CD4-positive, CD25-positive, alpha-beta regulatory T cell (primary cell): ENCODE data around the gene PPP1R15A. TPM values are rescaled to one million over a fixed set of nuclear protein-coding genes. Genes with fewer than 3 reads are reported as not detected.
"Not testable (repeated sequence)": the region's sequence is repeated elsewhere in the genome, so short reads cannot be mapped to it uniquely, and the experiment has no call there.

Experiments used
- ATAC-seq, 2 donors: fragments of 150-1000 bp; cut with Tn5 transposase; one replicate each; pipeline ENCODE4 v1.10.0; 2021; ENCODE audit warnings: low read depth in 2 of 2, moderate number of reproducible peaks in 2 of 2, moderate library complexity in 1 of 2
- DNase-seq, 3 donors: peaks; one replicate each; pipeline versions ENCODE4 v3.0.0 to v3.0.0-alpha.2; 2012 to 2022; ENCODE audit warnings: mixed read lengths in 1 of 3
- H3K27ac ChIP-seq: one replicate; pipeline ENCODE4 v1.7.0; 2013; ENCODE audit warnings: mild to moderate bottlenecking, low read length; ENCODE audit not compliant: insufficient read depth, poor library complexity, severe bottlenecking
- H3K27me3 ChIP-seq: one replicate; pipeline ENCODE4 v1.7.0; 2013; ENCODE audit warnings: low read length; ENCODE audit not compliant: control insufficient read depth, insufficient read depth
- H3K36me3 ChIP-seq: one replicate; pipeline ENCODE4 v1.7.0; 2013; ENCODE audit warnings: mild to moderate bottlenecking, low read length, moderate library complexity; ENCODE audit not compliant: control insufficient read depth, insufficient read depth
- H3K4me1 ChIP-seq: 2 replicates; pipeline ENCODE4 v1.7.0; 2013; ENCODE audit warnings: mild to moderate bottlenecking, low read length; ENCODE audit not compliant: insufficient read depth, control insufficient read depth, poor library complexity, severe bottlenecking
- H3K4me3 ChIP-seq: one replicate; pipeline ENCODE4 v1.7.0; 2013; ENCODE audit warnings: low read depth, mild to moderate bottlenecking, low read length, moderate library complexity
- H3K9me3 ChIP-seq, 2 experiments: 1 replicate in 1 of 2; 2 replicates in 1 of 2; pipeline ENCODE4 v1.7.0; 2013; ENCODE audit warnings: low read length in 2 of 2, mild to moderate bottlenecking in 1 of 2, moderate library complexity in 1 of 2; ENCODE audit not compliant: control insufficient read depth in 2 of 2
- H3K27ac Mint-ChIP-seq, 3 donors: one replicate each; pipeline ENCODE4 v1.8.0; 2020 to 2022; ENCODE audit warnings: mild to moderate bottlenecking in 3 of 3, mixed read lengths in 3 of 3, moderate library complexity in 2 of 3
- H3K27me3 Mint-ChIP-seq: one replicate; pipeline ENCODE4 v1.8.0; 2022; ENCODE audit warnings: mild to moderate bottlenecking, mixed read lengths
- H3K36me3 Mint-ChIP-seq: one replicate; pipeline ENCODE4 v1.8.0; 2020; ENCODE audit warnings: mixed read lengths
- H3K4me1 Mint-ChIP-seq, 4 donors: one replicate each; pipeline ENCODE4 v1.8.0; 2020 to 2022; ENCODE audit warnings: mixed read lengths in 4 of 4, mild to moderate bottlenecking in 1 of 4
- H3K4me3 Mint-ChIP-seq, 4 donors: one replicate each; pipeline ENCODE4 v1.8.0; 2020 to 2022; ENCODE audit warnings: mild to moderate bottlenecking in 4 of 4, mixed read lengths in 4 of 4, moderate library complexity in 3 of 4
- H3K9me3 Mint-ChIP-seq, 7 donors: one replicate each; pipeline ENCODE4 v1.8.0; 2020 to 2022; ENCODE audit warnings: mixed read lengths in 7 of 7, mild to moderate bottlenecking in 3 of 7, moderate library complexity in 2 of 7
- polyA plus RNA-seq, 4 donors: library from polyadenylated mRNA; unstranded; fragments of 300-500 nt; fragmentation: Illumina TruSeq; gene quantifications; one replicate each; pipeline ENCODE4 v1.2.3, GENCODE V29; 2021
- total RNA-seq: library from RNA; stranded (reverse); gene quantifications from one replicate; pipeline ENCODE4 v1.2.3, GENCODE V29; 2022

The PPP1R15A gene
- total and polyA plus RNA-seq, 5 donors from 2014 or later = 39.1 to 840 (median 52.8) TPM

- H3K9me3 Mint-ChIP-seq, H3K27ac Mint-ChIP-seq, H3K36me3 Mint-ChIP-seq: not testable (repeated sequence)
Measured at GRCh38 chr19:48889496-48889895, 17.3 kb downstream of the PPP1R15A start.

GRCh38 chr19:48890551-48890950 is 18.3 kb downstream of the PPP1R15A start:
- Histone ChIP-seq H3K27ac (no peak overlapping the region), H3K4me1 (peaks cover 1% of the 10 kb centered on the region), H3K4me3 (no peak overlapping the region), H3K36me3 (no peaks in the 10 kb centered on the region), H3K9me3 (no peaks in the 10 kb centered on the region), H3K27me3 (peaks cover 10% of the 10 kb centered on the region)
- Mint-ChIP-seq H3K4me3 (peak overlapping the region in 1 of 4 donors; percentile 3), H3K36me3 (no peaks in the 10 kb centered on the region), H3K27ac (no peak overlapping the region), H3K9me3 (peaks cover 0 to 1% (median 0%) of the 10 kb centered on the region in 7 donors), H3K27me3 (peaks cover 34% of the 10 kb centered on the region), H3K4me1 (peaks cover 0 to 10% (median 2%) of the 10 kb centered on the region in 4 donors)
- ATAC-seq (no peak), DNase-seq (no peak)

More at GRCh38 chr19:48889496-48889895, 17.3 kb downstream of the PPP1R15A start:
- H3K27me3 Mint-ChIP-seq = peaks cover 24% of the 10 kb centered on the region
- H3K36me3 ChIP-seq, H3K9me3 ChIP-seq, H3K27ac ChIP-seq, H3K4me1 ChIP-seq, H3K27me3 ChIP-seq, DNase-seq, ATAC-seq, H3K4me1 Mint-ChIP-seq, H3K4me3 ChIP-seq, H3K4me3 Mint-ChIP-seq: not testable (repeated sequence)

GRCh38 chr19:48895226-48895625 is 23.0 kb downstream of the PPP1R15A start:
- Histone ChIP-seq H3K36me3 (no peaks in the 10 kb centered on the region), H3K9me3 (no peaks in the 10 kb centered on the region), H3K4me3 (no peak overlapping the region), H3K27me3 (peaks cover 10% of the 10 kb centered on the region), H3K4me1 (peaks cover 9% of the 10 kb centered on the region), H3K27ac (no peak overlapping the region)
- Mint-ChIP-seq H3K4me3 (peak overlapping the region in 3 of 4 donors; percentile 7 to 63 (median 28)), H3K9me3 (peaks cover 0 to 3% (median 0%) of the 10 kb centered on the region in 7 donors), H3K4me1 (peaks cover 0 to 29% (median 7%) of the 10 kb centered on the region in 4 donors), H3K27ac (no peak overlapping the region), H3K36me3 (no peaks in the 10 kb centered on the region), H3K27me3 (peaks cover 48% of the 10 kb centered on the region)
- DNase-seq (no peak), ATAC-seq (no peak)

GRCh38 chr19:48896191-48896720 is 24.0 kb downstream of the PPP1R15A start:
- Mint-ChIP-seq H3K4me1 (peaks cover 0 to 36% (median 11%) of the 10 kb centered on the region in 4 donors), H3K27me3 (peaks cover 48% of the 10 kb centered on the region), H3K36me3 (peaks cover 4% of the 10 kb centered on the region), H3K4me3 (peak overlapping the region; percentile 43 to 75 (median 64)), H3K27ac (peak overlapping the region; percentile 12 to 96 (median 81)), H3K9me3 (peaks cover 0 to 3% (median 0%) of the 10 kb centered on the region in 7 donors)
- Histone ChIP-seq H3K9me3 (no peaks in the 10 kb centered on the region), H3K27ac (no peak overlapping the region), H3K27me3 (peaks cover 10% of the 10 kb centered on the region), H3K4me1 (peaks cover 19% of the 10 kb centered on the region), H3K36me3 (no peaks in the 10 kb centered on the region), H3K4me3 (no peak overlapping the region)
- no peak for ATAC-seq
- DNase-seq = peak in 2 of 3 donors; percentile 36 to 47

- DNase-seq = no peak
Measured at GRCh38 chr19:48897181-48897580, 25.0 kb downstream of the PPP1R15A start.

GRCh38 chr19:48899386-48899749 is 27.1 kb downstream of the PPP1R15A start:
- Mint-ChIP-seq H3K4me3 (peak overlapping the region; percentile 82 to 99 (median 89)), H3K27ac (peak overlapping the region in 1 of 3 donors; percentile 96), H3K4me1 (peaks cover 0 to 54% (median 19%) of the 10 kb centered on the region in 4 donors), H3K27me3 (peaks cover 25% of the 10 kb centered on the region)
- DNase-seq, H3K9me3 Mint-ChIP-seq, H3K36me3 Mint-ChIP-seq, H3K36me3 ChIP-seq, ATAC-seq, H3K9me3 ChIP-seq, H3K27me3 ChIP-seq: not testable (repeated sequence)
- H3K4me1 ChIP-seq = peaks cover 25% of the 10 kb centered on the region
- H3K27ac ChIP-seq = peak overlapping the region; percentile 84
- H3K4me3 ChIP-seq = peak overlapping the region; percentile 83

More at GRCh38 chr19:48897181-48897580, 25.0 kb downstream of the PPP1R15A start:
- Mint-ChIP-seq H3K27me3 (peaks cover 41% of the 10 kb centered on the region), H3K36me3 (peaks cover 4% of the 10 kb centered on the region), H3K9me3 (peaks cover 0 to 1% (median 0%) of the 10 kb centered on the region in 7 donors), H3K4me3 (peak overlapping the region in 1 of 4 donors; percentile 43), H3K27ac (peak overlapping the region in 2 of 3 donors; percentile 12 to 34), H3K4me1 (peaks cover 0 to 45% (median 15%) of the 10 kb centered on the region in 4 donors)
- peaks cover 8% of the 10 kb centered on the region for H3K27me3 ChIP-seq
- H3K27ac ChIP-seq = no peak overlapping the region
- no peaks in the 10 kb centered on the region for H3K9me3 ChIP-seq
- no peak overlapping the region for H3K4me3 ChIP-seq
- peaks cover 25% of the 10 kb centered on the region for H3K4me1 ChIP-seq
- no peaks in the 10 kb centered on the region for H3K36me3 ChIP-seq
- ATAC-seq = no peak

GRCh38 chr19:48899781-48900476 is 27.7 kb downstream of the PPP1R15A start, which contains the start of gene NUCB1:
Gene NUCB1 (plus strand): TSS chr19:48900312. CDS start chr19:48900797, 485 bp downstream.
- Histone ChIP-seq H3K27me3 (peaks cover 2% of the 10 kb centered on the region), H3K36me3 (peaks cover 3% of the 10 kb centered on the region), H3K4me3 (peak within 1 kb of the TSS; percentile 83), H3K4me1 (peaks cover 25% of the 10 kb centered on the region), H3K9me3 (no peaks in the 10 kb centered on the region), H3K27ac (peak within 1 kb of the TSS; percentile 84)
- Mint-ChIP-seq H3K27me3 (peaks cover 20% of the 10 kb centered on the region), H3K9me3 (peaks cover 0 to 1% (median 0%) of the 10 kb centered on the region in 7 donors), H3K4me1 (peaks cover 0 to 50% (median 17%) of the 10 kb centered on the region in 4 donors), H3K4me3 (peak within 1 kb of the TSS; percentile 91 to 99 (median 96)), H3K36me3 (peaks cover 9% of the 10 kb centered on the region), H3K27ac (peak within 1 kb of the TSS; percentile 96 to 97 (median 96))
- peak; percentile 96 to 100 (median 98) for DNase-seq
- peak; percentile 96 for ATAC-seq
